Amniotic epithelial cell (primary cell): ENCODE measurements around the gene RPS15.

Experiments
- DNase-seq: peaks from one replicate; pipeline ENCODE4 v3.0.0-alpha.2; 2010; ENCODE audit warnings: low read depth

The RPS15 gene

DNA sequence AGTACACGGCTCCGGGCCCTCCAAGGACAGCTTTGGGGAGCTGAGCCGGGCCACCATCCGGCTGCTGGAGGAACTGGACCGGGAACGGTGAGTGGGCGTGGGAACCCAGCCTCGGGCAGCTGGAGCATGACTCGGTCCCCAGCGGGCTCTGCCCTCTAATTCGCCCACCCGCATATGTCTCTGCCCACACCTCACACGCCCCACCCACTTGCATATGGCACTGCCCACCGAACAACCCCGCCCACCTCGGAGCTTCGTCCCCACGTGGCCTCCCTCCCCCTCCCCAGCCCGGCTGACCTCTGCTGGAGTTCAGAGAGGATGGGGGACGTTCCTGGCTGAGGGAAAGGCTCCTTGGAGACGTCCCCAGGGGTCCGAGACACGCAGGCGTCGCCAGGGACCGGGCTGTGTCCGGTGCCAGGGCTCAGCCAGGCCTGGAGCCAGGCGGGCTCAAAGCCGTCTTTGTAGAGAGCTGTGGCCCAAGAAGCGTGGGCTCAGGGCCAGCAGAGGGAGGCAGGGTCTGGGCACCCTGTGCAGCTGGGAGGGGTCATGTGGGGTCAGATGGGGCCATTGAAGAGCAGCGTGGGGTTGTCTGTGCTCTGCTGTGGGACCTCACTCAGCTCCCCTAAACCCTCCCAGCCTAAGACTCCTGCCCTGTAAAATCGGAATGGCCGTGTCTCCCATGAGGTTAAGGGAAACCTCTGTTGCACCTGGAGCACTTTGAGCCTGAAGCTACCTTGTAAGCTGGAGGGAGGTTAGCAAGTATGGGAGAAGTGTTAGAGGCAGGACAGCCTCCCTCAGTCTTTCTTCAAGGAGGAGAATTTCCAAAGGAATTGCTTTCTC lies 15.5 kb downstream of the RPS15 start:
- no peak for DNase-seq

DNA sequence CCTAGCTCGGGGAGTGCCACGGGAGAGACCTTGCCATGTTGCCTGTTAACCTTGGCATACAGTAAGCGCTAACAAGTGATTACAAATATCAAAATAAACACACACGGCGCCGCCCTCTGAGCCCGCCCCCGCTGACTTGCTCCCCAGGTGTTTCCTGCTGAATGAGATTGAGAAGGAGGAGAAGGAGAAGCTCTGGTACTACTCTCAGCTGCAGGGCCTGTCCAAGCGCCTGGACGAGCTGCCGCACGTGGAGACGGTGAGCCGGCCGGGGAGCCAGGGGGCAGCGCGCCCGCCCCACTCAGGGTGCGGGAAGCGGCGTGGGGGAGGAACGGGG lies 16.8 kb downstream of the RPS15 start:
- no peak for DNase-seq

DNA sequence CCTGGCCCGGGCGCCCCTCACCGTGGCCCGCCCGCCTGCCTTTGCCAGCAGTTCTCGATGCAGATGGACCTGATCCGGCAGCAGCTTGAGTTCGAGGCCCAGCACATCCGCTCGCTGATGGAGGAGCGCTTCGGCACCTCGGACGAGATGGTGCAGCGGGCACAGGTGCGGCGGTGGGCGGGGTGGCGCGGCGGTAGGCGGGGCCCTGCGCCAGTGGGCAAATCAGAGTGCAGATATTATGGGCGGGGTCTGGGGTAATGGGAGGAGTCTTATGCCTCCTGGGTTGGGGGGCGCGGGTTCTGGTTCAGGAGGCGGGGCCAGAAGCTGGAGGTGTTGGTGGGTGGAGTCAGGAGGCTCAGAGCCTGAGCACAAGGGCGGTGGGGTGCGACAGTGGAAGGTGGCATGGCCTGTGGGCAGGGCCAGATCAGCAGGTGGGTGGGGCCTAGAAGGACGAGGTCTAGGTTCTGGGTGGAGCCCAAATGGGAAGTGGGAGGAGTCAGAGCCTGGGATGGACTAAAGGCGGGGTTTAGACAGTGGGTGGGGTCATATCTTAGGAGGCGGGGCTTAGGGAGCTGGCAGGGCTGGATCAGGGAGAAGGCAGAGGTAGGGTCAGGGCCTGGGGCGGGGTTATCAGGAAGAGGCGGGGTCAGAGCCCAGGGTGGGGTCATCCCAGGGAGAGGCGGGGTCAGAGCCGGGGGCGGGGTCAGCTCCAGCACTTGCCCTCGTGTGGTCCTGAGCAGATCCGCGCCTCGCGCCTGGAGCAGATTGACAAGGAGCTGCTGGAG lies 17.3 kb downstream of the RPS15 start:
- DNase-seq: peak; percentile 45

DNA sequence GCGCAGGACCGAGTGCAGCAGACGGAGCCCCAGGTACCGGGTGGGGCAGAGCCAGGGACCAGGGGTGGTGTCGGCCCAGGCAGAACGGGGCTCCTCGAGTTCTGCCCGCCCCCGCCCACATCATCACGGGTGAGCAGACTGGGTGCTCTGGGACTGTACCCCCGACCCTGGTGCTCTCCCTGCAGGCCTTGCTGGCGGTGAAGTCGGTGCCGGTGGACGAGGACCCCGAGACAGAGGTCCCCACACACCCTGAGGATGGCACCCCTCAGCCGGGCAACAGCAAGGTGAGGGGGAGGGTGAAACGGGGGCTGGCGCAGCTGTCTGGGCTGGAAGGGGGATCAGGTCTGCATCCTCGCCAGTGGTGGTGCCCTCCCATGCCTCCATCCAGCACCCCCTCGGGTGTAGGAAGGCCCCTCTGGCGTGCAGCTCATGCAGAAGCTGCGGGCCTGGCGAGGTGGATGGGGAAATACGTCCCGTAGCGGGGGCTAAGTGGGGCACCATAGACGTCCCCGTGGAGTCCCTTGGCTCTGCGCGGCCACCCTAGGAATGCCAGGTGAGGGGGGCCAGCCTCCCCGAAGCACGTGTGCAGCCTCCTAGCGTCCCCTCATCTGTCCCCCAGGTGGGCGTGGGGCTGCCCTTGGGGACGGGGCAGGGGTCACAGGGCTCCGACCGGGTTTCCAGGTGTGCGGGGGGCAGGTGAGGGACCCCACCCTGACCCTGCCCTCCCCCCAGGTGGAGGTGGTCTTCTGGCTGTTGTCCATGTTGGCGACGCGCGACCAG lies 18.1 kb downstream of the RPS15 start:
- DNase-seq: no peak

DNA sequence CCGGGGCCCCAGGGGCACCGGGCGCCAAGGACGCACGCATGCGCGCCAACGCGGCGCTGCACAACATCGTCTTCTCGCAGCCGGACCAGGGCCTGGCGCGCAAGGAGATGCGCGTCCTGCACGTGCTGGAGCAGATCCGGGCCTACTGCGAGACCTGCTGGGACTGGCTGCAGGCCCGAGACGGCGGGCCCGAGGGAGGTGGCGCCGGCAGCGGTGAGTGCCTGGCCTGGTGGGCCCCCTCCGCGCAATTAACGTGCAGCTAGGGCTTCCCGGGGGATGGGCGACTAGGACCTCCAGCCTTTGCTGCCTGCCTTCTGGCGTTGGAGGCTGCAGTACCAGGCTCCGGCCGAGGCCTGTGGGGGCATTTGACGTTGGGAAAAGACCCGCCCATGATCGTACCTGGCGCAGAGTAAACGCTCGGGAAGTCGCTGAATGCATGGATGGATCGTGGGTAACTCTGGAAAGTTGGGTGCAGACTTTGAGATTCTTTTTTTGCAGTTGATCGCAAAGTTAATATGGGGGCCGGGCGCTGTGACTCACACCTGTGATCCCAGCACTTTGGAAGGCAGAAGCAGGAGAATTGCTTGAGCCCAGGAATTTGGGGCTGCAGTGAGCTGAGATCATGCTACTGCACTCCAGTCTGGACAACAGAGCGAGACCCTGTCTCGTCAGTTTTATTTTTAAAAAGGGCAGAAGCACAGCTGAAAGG lies 19.0 kb downstream of the RPS15 start:
- no peak for DNase-seq

DNA sequence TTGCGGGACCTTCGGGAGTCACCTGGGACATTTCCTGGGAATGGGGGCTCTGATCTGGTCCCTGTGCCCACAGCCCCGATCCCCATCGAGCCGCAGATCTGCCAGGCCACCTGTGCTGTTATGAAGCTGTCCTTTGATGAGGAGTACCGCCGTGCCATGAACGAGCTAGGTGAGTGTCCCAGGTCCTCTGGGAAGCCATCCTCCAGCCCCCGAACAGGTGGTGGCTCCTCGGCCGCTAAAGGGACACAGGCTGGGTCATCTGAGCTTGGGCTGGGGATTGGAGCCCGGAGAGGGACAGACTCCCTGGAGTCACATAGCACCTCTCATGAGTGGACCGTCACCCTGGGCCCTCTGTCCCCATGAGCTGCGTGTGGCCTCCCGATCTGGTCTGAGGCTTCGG lies 19.7 kb downstream of the RPS15 start:
- DNase-seq: no peak

DNA sequence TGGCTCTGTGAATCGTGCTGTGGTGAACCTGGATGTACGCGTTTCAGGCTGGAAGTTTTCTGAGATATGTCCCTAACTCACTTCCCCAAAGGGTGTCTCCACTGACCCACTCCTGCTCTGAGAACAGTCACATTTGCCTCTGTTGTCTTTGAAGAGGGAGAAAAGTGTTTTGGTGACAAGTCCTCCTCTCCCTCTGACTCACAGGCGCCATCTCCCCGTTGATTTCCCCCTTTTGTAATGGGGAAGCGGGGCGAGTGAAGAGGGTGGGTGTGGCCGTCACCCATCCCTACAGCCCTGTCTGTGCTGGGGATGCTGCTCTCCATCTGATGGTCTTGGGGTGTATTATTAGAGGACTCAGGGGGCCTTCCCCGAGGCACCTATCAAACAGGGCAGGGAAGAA lies 21.3 kb downstream of the RPS15 start:
- DNase-seq: no peak

DNA sequence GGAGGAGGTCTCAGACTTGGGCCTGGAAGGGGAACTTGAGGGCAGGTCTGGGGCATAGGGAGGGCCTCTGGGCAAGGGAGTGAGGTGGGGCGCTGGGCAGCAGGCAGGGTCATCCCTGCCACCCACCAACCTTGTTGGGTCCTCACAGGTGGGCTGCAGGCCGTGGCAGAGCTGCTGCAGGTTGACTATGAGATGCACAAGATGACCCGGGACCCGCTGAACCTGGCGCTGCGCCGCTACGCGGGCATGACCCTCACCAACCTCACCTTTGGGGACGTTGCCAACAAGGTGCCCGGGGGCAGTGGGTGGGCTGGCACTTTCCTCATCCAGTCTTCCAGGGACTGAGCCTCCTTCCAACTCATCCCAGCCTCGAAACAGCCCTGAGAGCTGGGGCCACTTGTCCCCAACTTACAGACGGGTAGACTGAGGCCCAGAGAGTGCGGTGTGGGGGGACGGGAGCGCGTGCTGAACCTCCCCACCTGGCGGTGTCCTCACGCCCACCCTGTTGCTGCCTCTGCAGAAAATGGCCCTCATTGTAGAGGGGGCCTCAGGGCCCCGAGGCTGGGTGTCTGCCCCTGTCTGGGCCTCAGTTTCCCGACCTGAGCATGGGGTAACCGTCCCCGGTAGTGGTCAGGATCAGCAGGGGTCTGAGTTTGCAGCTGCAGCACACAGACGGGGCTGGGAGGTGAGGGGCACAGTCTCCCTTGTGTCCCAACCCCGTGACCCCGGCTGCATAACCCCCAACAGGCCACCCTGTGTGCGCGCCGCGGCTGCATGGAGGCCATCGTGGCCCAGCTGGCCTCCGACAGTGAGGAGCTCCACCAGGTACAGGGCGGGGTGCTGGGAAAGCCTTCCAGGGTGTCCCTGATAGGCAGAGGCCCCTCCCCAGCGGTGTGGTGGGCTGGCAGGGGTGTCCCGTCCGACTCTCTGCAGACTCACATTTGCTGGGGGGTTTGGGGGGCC lies 22.1 kb downstream of the RPS15 start:
- no peak for DNase-seq

DNA sequence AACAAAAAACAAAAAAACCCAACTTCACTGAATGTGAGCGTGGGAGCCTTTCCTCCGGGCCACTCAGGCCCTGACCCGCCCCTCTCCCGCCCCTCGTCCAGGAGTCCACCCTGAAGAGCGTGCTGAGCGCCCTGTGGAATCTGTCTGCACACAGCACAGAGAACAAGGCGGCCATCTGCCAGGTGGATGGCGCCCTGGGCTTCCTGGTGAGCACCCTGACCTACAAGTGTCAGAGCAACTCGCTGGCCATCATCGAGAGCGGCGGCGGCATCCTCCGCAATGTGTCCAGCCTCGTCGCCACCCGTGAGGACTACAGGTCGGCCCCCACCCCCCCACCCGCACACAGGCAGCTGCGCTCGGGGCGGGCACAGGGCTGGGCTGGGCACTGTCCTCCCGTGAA lies 23.7 kb downstream of the RPS15 start:
- no peak for DNase-seq

DNA sequence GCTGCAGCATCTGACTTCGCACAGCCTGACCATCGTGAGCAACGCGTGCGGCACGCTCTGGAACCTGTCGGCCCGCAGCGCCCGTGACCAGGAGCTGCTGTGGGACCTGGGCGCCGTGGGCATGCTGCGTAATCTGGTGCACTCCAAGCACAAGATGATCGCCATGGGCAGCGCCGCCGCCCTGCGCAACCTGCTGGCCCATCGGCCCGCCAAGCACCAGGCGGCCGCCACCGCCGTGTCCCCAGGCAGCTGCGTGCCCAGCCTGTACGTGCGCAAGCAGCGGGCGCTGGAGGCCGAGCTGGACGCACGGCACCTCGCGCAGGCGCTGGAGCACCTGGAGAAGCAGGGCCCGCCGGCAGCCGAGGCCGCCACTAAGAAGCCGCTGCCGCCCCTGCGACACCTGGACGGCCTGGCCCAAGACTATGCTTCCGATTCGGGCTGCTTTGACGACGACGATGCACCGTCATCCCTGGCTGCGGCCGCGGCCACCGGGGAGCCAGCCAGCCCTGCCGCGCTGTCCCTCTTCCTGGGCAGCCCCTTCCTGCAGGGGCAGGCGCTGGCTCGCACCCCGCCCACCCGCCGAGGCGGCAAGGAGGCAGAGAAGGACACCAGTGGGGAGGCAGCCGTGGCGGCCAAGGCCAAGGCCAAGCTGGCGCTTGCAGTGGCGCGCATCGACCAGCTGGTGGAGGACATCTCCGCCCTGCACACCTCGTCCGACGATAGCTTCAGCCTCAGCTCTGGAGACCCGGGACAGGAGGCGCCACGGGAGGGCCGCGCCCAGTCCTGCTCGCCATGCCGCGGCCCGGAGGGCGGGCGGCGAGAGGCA lies 27.2 kb downstream of the RPS15 start:
- peak; percentile 43 for DNase-seq

DNA sequence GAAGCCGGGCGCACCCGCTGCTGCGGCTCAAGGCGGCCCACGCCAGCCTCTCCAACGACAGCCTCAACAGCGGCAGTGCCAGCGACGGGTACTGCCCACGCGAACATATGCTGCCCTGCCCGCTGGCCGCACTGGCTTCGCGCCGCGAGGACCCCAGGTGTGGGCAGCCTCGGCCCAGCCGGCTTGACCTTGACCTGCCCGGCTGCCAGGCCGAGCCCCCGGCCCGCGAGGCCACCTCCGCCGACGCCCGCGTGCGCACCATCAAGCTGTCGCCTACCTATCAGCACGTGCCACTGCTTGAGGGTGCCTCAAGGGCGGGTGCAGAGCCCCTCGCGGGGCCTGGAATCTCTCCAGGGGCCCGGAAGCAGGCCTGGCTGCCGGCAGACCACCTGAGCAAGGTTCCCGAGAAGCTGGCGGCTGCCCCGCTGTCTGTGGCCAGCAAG lies 27.8 kb downstream of the RPS15 start:
- no peak for DNase-seq

DNA sequence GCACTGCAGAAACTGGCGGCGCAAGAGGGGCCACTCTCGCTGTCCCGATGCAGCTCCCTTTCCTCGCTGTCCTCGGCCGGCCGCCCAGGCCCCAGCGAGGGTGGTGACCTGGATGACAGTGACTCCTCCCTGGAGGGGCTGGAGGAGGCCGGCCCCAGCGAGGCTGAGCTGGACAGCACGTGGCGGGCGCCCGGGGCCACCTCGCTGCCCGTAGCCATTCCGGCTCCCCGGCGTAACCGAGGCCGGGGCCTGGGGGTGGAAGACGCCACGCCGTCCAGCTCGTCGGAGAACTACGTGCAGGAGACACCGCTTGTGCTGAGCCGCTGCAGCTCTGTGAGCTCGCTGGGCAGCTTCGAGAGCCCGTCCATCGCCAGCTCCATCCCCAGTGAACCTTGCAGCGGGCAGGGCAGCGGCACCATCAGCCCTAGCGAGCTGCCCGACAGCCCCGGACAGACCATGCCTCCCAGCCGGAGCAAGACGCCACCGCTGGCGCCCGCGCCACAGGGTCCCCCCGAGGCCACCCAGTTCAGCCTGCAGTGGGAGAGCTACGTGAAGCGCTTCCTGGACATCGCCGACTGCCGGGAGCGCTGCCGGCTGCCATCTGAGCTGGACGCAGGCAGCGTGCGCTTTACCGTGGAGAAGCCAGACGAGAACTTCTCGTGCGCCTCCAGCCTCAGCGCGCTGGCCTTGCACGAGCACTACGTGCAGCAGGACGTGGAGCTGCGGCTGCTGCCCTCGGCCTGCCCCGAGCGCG lies 28.4 kb downstream of the RPS15 start:
- DNase-seq: no peak

DNA sequence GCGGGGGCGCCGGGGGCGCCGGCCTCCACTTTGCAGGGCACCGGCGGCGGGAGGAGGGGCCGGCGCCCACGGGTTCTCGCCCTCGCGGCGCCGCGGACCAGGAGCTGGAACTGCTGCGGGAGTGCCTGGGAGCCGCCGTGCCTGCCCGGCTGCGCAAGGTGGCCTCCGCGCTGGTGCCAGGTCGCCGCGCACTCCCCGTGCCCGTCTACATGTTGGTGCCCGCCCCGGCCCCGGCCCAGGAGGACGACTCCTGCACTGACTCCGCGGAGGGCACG lies 29.0 kb downstream of the RPS15 start:
- DNase-seq: no peak

DNA sequence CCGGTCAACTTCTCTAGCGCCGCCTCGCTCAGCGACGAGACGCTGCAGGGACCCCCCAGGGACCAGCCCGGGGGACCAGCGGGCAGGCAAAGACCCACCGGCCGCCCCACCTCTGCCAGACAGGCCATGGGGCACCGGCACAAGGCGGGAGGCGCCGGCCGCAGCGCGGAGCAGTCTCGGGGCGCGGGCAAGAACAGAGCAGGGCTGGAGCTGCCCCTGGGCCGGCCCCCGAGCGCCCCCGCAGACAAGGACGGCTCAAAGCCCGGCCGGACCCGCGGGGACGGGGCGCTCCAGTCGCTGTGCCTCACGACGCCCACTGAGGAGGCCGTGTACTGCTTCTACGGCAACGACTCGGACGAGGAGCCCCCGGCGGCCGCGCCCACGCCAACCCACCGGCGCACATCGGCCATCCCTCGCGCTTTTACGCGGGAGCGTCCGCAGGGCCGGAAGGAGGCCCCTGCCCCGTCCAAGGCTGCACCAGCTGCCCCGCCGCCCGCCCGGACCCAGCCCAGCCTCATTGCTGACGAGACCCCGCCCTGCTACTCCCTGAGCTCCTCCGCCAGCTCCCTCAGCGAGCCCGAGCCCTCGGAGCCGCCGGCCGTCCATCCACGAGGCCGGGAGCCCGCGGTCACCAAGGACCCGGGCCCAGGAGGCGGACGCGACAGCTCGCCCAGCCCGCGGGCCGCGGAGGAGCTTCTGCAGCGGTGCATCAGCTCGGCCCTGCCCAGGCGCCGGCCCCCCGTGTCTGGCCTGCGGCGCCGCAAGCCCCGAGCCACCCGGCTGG lies 29.5 kb downstream of the RPS15 start:
- DNase-seq: no peak

DNA sequence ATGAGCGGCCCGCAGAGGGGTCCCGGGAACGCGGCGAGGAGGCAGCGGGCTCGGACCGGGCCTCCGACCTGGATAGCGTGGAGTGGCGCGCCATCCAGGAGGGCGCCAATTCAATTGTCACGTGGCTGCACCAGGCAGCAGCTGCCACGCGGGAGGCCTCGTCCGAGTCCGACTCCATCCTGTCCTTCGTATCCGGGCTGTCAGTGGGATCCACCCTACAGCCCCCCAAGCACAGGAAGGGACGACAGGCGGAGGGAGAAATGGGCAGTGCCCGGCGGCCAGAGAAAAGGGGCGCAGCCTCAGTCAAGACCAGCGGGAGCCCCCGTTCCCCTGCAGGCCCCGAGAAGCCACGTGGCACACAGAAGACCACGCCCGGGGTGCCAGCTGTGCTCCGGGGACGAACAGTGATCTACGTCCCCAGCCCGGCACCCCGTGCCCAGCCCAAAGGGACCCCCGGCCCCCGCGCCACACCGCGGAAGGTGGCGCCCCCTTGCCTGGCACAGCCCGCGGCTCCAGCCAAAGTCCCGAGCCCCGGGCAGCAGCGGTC lies 30.2 kb downstream of the RPS15 start:
- no peak for DNase-seq

DNA sequence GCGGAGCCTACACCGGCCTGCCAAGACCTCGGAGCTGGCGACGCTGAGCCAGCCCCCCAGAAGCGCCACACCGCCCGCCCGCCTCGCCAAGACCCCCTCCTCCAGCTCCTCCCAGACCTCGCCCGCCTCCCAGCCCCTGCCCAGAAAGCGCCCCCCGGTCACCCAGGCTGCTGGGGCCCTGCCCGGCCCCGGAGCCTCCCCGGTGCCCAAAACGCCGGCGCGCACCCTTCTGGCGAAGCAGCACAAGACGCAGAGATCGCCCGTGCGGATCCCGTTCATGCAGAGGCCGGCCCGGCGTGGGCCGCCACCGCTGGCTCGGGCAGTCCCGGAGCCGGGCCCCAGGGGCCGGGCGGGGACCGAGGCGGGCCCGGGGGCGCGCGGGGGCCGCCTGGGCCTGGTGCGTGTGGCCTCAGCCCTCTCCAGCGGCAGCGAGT lies 30.6 kb downstream of the RPS15 start:
- DNase-seq: no peak

DNA sequence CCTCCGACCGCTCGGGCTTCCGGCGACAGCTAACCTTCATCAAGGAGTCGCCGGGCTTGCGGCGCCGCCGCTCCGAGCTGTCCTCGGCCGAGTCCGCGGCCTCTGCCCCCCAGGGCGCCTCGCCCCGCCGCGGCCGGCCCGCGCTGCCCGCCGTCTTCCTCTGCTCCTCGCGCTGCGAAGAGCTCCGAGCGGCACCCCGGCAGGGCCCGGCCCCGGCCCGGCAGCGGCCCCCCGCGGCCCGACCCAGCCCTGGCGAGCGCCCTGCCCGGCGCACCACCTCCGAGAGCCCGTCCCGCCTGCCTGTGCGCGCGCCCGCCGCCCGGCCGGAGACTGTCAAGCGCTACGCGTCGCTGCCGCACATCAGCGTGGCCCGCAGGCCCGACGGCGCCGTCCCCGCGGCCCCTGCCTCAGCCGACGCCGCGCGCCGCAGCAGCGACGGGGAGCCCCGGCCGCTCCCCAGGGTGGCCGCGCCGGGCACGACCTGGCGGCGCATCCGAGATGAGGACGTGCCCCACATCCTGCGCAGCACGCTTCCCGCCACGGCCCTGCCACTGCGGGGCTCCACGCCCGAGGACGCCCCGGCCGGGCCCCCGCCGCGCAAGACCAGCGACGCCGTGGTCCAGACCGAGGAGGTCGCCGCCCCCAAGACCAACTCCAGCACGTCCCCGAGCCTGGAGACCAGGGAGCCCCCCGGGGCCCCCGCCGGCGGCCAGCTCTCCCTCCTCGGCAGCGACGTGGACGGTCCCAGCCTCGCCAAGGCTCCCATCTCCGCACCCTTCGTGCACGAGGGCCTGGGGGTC lies 31.3 kb downstream of the RPS15 start:
- no peak for DNase-seq

DNA sequence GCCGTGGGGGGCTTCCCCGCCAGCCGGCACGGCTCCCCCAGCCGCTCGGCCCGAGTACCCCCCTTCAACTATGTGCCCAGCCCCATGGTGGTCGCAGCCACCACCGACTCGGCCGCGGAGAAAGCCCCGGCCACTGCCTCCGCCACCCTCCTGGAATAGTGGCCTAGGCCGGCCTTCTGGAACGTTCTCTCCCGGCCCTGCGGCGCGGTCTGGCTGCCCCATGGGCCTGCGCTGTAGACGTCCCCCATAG lies 31.8 kb downstream of the RPS15 start:
- DNase-seq: no peak
